CD1c-positive myeloid dendritic cell (primary cell): ENCODE results near the gene DIP2A.
"Not testable (repeated sequence)": the region's sequence is repeated elsewhere in the genome, so short reads cannot be mapped to it uniquely, and the experiment has no call there.

ENCODE experiments used
- DNase-seq: peaks from one replicate; pipeline ENCODE4 v3.0.0-alpha.2; 2016; ENCODE audit errors: extremely low spot score

Gene DIP2A

DNA sequence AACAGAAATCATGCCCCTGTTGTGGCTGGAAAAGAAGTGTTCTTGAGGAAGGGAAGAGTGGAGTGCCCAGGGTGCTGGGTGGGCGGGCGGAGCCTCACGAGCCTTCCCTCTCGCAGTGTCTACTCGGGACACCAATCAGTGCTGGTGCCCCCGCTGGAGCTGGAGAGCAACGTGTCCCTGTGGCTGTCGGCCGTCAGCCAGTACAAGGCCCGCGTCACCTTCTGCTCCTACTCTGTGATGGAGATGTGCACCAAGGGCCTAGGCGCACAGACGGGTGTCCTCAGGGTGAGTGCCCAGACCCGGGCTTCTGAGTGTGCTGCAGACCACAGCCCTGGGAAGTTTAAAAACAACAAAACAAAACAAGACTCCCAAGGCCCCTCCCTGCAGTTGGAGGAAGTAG, 98.8 kb downstream of the DIP2A start:
- DNase-seq = no peak

DNA sequence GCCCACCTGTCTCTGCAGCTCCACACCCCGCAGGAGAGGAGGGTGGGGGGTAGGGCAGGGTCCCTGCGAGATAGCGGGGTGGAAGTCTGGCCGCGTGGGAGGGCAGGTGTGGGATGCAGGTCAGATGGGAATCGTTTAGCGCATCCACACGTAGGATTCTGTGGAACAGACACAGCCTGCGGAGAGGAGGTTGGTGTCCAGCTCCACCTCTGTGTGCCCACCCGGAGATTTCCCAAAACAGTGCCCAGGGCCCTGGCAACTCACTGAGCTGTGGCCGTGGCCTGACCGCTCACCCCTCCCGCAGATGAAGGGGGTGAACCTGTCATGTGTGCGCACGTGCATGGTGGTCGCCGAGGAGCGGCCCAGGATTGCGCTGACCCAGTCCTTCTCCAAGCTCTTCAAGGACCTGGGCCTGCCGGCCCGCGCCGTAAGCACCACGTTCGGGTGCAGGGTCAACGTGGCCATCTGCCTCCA, 99.3 kb downstream of the DIP2A start:
- no peak for DNase-seq

DNA sequence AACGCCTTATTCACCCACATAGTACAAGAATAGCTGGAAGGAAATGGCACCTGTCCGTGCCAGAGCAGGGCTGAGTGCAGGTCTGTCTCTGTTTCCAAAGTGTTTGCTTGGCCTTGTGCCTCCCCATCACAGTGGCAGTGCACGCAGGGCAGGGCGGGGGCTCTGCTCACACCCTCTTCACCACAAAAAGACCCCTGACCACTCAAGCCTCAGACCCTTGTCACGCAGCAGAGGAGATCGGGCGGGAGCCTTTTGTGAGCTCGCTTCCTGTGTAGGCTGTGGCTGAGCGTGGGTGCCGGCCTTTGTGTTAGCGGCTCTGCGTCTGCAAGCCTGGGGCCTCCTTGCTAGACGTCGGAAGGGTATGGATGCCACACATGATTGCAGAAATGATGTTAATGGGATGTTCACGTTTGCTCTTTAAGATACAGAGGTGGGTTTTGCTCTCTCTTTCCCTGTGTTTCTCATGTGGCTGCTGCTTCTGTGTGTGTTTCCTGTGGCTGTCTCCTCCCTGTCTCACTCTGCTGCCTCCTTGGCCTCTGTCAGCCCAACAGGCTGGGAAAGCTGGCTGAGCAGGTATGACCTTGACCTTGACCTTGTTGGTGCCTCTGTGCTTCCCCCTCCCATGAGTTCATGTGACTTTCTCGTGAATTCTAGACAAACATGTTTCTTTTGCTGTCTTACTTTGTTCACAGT, 100.7 kb downstream of the DIP2A start:
- no peak for DNase-seq

DNA sequence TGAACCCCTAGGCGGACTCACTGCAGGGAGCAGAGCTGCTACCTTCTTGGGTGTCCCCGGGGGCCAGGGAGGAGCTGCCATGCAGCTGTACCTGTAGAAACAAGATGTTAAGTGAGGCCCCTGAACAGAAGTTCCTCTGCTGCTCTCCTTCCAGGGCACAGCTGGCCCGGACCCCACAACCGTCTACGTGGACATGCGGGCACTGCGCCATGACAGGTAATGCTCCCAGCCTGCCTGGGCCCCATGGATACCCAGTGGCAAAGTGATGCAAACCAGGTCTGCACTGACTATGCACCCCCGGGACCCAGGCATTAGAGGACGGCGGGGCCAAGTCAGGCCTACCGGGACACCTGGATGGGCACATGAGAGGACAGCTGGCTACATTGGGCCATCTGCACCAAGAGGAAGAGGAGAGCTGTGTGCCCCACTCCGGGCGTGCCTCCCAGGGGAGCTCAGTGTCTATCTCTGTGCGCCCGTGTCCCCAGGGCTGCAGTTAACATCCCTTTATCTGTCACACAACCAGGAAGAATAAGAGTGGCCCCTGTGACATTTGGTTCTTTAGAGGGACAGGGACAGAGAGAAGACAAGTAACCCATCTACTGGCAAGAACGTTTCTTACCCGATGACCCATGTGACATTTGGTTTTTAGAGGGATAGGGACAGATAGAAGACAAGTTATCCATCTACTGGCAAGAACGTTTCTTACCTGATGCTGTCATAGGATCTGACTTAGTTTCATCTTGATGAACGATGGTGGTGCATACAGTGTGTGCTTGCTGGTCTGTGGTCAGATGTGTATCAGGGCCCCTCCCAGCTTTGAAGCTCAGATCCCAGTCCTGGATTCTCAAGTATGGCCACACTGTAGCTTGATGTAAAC, 102.1 kb downstream of the DIP2A start:
- no peak for DNase-seq

DNA sequence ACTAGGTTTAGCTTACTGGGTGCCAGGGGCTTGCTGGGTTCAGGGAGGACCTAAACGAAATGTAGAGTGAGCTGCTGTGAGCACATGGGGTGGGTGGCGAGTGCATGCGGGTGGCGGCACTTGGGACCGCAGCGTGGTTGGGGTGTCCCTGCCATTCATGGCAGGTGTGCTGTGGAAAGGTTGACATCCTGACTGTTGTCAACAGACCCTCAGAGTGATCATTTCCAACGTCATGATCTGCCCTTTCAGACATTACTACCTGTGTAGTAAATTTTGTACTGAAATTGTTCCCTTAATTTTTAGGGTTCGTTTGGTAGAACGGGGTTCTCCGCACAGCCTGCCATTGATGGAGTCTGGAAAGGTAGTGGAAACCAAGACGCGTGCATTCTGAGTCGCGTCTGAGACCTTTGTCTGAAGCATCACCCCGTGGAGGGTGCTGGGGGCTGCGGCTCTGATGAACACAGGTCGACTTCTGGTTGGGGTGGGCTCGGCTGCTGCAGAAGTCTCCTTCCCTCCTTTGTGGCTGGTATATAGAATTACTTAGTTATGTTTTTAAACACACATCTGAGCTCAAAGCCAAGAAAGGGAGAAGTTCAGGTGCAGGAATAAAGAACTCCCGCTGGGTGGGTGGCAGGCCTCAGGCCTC, 102.9 kb downstream of the DIP2A start:
- no peak for DNase-seq

DNA sequence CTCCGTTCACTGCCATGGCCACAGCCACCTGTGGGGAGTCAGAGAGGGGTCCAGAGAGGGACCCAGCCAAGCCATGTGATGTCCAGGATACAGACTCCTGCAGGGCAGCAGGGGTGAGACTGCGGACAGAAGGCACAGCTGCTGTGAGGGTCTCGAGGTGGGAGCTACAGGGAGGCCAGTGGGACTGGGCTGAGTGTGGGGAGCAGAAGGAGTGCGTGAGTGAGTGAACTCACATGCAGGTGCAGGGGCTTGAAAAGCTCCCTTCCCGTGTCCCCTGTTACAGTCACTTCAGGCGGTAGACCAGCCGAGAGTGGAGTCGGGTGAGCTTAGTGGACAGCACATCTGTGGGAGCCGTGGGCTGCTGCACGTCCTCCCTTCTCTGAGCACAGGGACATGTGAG, 103.8 kb downstream of the DIP2A start:
- DNase-seq = no peak

DNA sequence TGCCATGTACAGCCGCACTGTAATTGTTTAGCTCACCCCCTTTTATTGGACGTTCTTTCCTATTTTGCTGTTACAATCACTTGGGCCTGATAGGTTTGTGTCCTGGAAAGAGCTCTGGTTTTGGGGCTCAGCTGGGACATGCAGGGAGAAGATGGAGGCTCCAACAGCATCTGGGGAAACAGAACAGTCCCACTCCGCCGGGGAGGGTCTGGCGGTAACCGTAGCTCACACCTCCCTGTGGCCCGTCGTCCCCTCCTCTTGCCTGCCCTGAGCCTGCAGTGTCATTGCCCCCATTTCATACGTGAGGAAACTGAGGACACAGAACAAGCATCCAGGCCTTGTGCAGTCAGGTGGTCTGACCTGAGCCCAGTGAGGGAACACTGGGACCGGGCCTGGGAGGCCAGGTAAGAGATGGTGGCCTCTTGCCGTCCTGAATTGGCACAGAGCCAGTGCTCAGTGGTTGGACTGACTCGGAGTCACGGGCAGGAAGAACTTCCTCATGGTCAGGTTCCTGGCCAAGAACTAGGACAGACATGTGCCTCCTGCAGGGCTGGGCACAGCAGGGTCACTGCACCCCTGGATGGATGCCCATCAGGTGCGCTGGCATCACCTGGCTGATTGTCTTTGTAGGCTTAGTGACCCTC, 104.4 kb downstream of the DIP2A start:
- no peak for DNase-seq

DNA sequence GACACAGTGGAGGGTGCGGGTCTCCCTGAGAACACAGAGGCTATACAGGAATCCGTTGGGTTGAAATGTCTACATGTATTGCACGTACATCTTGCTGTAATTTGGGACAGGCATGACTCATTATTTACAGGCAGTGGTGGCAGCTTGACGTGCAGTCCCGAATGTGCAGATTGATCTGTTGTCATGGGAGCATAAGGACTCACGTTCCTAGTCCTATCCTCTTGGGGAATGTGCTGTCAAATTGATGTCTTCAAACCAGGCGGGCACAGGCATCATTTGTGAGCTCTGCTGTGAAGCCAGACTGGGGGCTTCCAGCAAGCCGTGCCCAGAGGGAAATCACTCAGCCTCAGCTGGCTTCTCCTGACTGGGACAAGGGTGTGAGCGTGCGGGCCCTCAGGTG, 105.7 kb downstream of the DIP2A start:
- DNase-seq = no peak

DNA sequence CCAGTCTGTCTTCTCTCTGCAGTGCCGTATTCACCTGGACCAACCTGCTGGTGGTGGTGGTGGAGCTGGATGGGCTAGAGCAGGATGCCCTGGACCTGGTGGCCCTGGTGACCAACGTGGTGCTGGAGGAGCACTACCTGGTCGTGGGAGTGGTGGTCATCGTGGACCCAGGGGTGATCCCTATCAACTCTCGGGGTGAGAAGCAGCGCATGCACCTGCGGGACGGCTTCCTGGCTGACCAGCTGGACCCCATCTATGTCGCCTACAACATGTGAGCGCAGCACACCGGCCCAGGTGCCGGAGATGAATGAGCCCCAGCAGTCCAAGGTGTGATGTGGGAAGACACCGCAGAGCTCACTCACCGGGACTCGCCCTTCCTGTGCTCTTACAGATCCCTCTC, 108.7 kb downstream of the DIP2A start:
- no peak for DNase-seq

DNA sequence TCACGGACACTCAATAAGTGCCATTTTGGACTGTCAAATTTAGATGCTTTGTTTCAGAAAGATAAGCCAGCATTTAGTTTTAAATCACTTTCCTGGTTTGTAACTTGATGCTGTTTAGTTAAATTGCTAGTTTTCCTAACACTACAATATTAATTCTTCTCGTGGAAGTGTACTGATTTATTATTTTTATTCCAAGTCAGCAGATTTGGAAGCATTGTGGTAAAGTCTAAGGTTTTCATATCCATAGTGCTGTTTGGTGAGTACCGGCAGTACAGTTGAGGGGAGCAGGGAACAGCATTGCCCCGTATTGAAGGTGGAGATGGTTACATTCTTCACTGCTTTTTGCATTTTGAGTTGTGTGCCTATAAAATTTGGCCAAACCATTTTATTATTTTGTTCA, 109.9 kb downstream of the DIP2A start:
- no peak for DNase-seq

DNA sequence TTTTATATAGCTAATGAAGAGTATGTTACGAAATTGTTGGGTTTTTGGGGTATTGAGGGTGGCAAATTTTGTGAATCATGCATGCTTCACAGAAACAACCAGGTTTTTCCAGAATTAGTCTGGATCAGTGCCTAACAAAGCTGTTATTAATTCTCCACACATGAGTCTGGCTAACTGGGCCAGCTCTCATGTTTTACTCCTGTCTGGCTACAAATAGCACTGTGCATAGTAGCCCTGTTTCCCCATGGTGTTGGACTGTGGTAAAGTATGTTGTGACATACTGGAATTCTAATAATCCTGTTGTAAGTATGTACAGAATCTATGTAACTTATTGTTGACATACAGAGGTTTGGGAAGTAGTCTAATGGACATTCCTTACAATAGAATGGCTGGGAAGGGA, 110.4 kb downstream of the DIP2A start:
- DNase-seq = no peak

DNA sequence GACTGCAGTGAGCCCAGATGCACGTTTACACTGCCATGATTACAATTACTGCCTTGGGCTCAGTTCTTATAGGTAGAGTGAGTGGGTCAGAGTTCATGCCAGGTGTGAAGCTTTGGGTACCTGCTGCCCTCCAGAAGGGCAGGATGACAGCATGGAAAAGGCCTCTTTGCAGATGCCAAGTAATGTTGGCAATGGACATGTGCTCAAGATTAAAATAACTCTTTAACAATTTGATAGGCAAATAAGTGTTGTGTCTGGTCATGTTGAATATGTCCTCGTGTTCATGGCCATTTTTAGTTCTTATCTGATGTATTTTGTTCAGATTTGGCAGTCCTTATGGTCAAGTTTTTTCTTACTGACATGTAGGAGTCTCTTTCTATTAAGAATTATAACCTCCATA, 111.4 kb downstream of the DIP2A start:
- no peak for DNase-seq

DNA sequence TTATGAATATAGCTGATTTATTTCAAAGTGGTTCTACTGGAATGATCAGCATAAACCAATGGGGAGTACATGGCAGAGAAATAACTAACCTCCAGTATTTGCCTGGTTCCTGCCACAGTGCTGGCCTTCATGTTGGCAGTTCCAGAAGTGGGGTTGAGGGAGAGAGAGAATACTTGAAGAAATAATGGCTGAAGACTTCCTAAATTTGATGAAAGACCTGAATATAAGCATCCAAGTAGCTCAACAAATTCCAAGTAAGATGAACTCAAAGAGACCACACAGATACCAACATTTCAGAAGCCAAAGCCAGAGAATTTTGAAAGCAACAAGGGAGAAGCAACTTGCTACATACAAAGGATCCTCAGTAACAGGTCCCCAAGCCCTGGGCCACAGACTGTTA, 111.9 kb downstream of the DIP2A start:
- DNase-seq = no peak

DNA sequence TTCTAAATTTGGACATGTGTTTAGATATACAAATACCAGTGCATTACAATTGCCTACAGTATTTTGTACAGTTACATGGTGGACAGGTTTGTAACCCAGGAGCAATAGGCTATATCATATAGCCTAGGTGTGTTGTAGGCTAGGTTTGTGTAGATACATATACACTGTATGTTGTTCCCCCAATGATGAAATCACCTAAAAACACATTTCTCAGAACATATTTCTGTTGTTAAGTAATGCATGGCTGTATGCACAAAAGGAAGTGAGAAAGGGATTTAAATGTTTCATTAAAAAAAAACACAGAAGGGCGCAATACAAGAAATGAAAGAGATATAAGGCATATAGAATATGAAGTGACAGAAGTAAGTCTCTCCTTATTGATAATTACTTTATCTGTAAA, 114.2 kb downstream of the DIP2A start:
- no peak for DNase-seq

DNA sequence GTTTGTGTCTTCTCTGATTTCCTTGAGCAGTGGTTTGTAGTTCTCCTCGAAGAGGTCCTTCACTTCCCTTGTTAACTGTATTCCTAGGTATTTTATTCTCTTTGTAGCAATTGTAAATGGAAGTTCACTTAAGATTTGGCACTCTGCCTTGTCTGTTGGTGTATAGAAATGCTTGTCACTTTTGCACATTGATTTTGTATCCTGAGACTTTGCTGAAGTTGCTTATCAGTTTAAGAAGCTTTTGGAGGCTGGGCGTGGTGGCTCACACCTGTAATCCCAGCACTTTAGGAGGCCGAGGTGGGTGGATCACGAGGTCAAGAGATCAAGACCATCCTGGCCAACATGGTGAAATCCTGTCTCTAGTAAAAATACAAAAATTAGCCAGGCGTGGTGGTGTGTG, 119.1 kb downstream of the DIP2A start:
- DNase-seq = not testable (repeated sequence)

DNA sequence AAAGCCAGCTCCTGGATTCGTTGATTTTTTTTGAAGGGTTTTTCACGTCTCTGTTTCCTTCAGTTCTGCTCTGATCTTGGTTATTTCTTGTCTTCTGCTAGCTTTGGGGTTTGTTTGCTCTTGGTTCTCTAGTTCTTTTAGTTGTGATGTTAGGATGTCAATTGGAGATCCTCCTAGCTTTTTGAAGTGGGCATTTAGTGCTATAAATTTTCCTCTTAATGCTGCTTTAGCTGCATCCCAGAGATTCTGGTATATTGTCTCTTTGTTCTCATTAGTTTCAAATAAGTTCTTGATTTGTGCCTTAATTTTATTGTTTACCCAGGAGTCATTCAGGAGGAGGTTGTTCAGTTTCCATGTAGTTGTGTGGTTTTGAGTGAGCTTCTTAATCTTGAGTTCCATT, 120.7 kb downstream of the DIP2A start:
- not testable (repeated sequence) for DNase-seq

DNA sequence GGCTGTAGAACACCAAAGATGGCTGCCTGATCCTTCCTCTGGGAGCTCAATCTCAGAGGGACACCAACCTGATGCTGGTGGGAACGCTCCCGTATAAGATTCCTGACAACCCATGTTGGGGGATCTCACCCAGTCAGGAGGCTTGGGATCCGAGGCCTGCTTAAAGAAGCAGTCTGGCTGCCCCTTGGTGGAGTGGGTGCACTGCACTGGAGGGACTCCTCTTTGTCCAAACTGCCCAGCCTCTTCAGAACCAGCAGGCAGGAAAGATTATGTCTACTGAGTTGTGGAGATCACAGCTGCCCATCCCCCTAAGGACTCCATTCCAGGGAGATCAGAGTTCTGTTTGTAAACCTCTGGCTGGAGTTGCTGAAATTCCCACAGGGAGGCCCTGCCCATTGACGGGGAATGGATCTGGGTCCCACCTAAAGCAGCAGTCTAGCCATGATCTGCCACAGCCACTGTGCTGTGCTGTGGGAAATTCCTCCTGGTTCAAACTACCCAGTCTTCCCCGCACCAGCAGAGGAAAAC, 123.2 kb downstream of the DIP2A start:
- no peak for DNase-seq

DNA sequence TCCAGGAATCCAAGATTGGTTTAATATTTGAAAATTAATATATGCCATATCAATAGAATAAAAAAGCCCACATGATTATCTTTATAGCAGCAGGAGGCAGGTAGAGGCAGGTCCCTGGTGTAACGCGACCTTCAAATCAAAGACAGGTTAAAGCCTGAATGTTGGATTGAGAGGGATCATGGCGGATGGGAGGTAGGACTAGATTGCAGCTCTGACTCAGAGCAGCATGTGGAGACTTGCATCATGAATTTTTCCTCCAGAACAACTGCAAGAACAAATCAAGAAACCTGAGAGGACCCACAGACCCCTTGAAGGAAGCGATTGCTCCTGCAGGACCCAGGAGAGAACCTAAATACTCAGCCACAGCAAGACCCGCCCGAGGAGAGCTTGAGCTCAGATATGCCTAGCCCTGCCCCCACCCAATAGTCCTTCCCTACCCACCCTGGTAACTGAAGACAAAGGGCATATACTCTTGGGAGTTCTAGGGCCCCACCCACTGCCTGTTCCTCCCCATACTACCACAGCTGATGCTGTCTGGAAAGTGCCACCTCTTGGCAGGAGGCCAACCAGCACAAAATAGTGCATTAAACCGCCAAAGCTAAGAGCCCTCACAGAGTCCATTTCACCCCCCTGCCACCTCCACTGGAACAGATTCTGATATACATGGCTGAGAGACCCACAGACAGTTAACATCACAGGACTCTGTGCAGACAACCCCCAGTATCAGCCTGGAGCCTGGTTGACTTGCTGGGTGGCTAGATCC, 126.7 kb downstream of the DIP2A start:
- no peak for DNase-seq

DNA sequence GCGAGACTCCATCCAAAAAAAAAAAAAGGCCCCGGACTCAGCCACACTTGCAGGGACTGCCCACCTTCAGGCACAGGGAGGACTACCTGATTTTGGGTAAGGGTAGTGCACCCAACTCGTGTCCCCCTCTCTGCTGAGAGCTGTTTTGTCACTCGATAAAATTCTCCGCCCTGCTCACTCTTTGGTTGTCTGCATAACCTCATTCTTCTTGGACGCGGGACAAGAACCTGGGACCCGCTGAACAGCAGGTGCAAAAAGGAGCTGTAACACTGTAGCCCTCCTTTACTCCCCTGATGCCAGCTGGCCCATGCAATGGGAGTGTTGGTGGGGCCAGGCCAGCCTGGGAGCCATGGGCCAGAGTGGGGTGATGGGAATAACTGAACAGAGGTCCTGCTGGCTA, 135.6 kb downstream of the DIP2A start:
- DNase-seq = no peak

DNA sequence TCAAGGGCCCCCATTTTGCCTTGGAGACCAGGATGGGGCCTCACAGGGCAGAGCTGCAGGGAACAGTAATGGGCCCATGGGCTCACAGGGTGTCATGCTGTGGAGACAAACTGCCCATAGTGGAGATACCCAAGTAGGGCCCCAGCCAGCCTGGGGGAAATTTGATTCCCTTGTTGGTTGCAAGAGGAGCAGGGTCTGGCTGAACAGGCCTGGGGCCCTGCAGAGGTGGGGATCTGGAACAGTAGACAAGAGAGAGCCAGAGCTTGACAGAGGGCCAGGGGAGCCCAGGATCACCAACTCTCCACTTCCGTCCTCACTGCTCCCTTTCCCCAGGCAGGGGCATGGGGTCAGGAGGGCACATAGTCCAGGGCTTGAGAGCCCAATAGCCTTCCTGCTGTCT, 137.5 kb downstream of the DIP2A start:
- DNase-seq = no peak

DNA sequence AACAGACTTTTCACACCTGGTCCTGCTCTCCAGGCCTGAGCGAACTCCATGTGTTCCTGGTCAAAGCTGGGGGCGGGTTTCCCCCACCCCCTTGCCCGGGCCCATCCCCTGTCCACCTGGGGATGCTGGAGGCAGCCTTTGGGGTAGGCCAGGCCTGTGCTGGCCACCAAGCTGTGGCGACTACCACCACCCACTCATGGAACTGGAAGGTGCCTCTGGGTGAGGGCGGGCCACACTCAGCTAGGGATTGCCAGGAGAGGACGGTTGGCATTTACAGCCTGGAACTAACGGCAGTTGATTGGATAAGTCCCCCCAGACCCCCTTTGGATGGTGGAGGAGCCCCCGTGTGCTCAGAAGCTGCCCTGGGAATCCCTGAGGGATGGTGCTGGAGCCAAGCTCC, 138.3 kb downstream of the DIP2A start:
- no peak for DNase-seq
